Keratinocyte (primary cell): ENCODE measurements around the gene RBM18.

ENCODE experiments used
- EZH2 ChIP-seq: IDR thresholded peaks from one replicate; pipeline ENCODE4 v1.6.1; 2012; ENCODE audit warnings: inconsistent platforms, mild to moderate bottlenecking, low read length, moderate library complexity
- TF ChIP-seq, protein P1 (sequence below), 3 experiments: IDR thresholded peaks in 1 of 3; conservative IDR thresholded peaks in 1 of 3; optimal IDR thresholded peaks in 1 of 3; 2 replicates in 2 of 3; 3 replicates in 1 of 3; pipeline versions ENCODE3 to v1.5.1; 2011; ENCODE audit warnings: low read length in 3 of 3, mild to moderate bottlenecking in 3 of 3, moderate library complexity in 2 of 3, control low read depth in 1 of 3, inconsistent platforms in 1 of 3; ENCODE audit not compliant: insufficient read depth in 2 of 3; ENCODE audit errors: extremely low read depth in 1 of 3

- TF ChIP-seq, protein P1, sequence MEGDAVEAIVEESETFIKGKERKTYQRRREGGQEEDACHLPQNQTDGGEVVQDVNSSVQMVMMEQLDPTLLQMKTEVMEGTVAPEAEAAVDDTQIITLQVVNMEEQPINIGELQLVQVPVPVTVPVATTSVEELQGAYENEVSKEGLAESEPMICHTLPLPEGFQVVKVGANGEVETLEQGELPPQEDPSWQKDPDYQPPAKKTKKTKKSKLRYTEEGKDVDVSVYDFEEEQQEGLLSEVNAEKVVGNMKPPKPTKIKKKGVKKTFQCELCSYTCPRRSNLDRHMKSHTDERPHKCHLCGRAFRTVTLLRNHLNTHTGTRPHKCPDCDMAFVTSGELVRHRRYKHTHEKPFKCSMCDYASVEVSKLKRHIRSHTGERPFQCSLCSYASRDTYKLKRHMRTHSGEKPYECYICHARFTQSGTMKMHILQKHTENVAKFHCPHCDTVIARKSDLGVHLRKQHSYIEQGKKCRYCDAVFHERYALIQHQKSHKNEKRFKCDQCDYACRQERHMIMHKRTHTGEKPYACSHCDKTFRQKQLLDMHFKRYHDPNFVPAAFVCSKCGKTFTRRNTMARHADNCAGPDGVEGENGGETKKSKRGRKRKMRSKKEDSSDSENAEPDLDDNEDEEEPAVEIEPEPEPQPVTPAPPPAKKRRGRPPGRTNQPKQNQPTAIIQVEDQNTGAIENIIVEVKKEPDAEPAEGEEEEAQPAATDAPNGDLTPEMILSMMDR (optimal IDR thresholded peaks at IDR 0.05 in 1 of 3, IDR thresholded peaks at IDR 0.05 in 1 of 3, conservative IDR thresholded peaks at IDR 0.05 in 1 of 3; ENCODE audit: extremely low read depth in 1 of 3, insufficient read depth in 2 of 3, low read length in 3 of 3) = no peak
- TF ChIP-seq EZH2 = no peak
These were observed 13.3 kb downstream of the RBM18 start for GRCh38 chr9:122251351-122251750.
